ENCODE results near the gene DUSP22. TPM values are rescaled to one million over a fixed set of nuclear protein-coding genes. Genes with fewer than 3 reads are reported as not detected.

The DUSP22 gene
- polyA plus RNA-seq, 3 donors = 107 to 120 (median 117) TPM

DNA sequence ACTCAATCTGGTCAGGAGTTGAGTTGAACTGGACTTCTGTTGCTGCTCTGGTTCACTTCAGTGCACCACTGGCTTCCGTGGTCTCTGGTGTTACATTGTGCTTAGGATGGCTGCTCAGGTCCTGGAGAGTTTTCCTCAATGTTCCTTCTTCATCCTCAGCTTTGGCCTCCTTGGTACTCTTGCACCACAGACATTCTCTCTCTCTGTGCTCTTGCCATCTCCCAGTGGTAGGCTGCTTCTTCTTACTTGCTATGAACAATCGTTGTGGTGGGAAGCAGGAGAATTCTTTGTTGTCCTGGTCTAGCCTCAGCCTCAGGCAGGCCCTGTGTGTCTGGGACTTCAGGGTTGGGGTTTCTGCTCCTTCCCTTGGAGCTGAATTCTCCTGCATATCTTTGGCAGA lies 14.5 kb upstream of the DUSP22 start:
- Mint-ChIP-seq H3K4me1 (peaks cover 9% of the 10 kb centered on the region), H3K9me3 (peaks cover 0 to 7% (median 0%) of the 10 kb centered on the region in 7 donors), H3K27me3 (ENCODE audit: low read depth in 3 of 3) (peaks cover 0 to 14% (median 5%) of the 10 kb centered on the region in 3 donors), H3K4me3 (no peak overlapping the region), H3K36me3 (peaks cover 0 to 4% of the 10 kb centered on the region in 2 donors), H3K27ac (no peak overlapping the region)
- WGBS (ENCODE audit: insufficient coverage) = no CpG with 5 or more reads among the region's 2 CpGs
- Histone ChIP-seq H3K9ac (ENCODE audit: insufficient read depth, low read length, poor library complexity, severe bottlenecking) (no peak overlapping the region), H4K20me1 (ENCODE audit: insufficient read depth, low read length) (no peaks in the 10 kb centered on the region), H3K36me3 (replicated peaks in 1 of 2; ENCODE audit: control insufficient read depth in 1 of 2, insufficient read depth in 2 of 2, low read length in 2 of 2) (no peaks in the 10 kb centered on the region), H2AFZ (ENCODE audit: insufficient read depth, low read depth, low read length, poor library complexity, severe bottlenecking) (no peak overlapping the region), H3K27ac (ENCODE audit: low read depth in 1 of 2, low read length in 2 of 2) (no peak overlapping the region), H3K27me3 (ENCODE audit: control insufficient read depth in 2 of 2, insufficient read depth in 2 of 2, low read length in 2 of 2) (peaks cover 0 to 17% of the 10 kb centered on the region in 2 donors), H3K9me3 (replicated peaks in 1 of 2; ENCODE audit: control insufficient read depth in 1 of 2, insufficient read depth in 1 of 2, low read length in 2 of 2) (peaks cover 0 to 2% of the 10 kb centered on the region in 2 donors), H3K79me2 (ENCODE audit: insufficient read depth, low read length) (no peaks in the 10 kb centered on the region), H3K4me2 (replicated peaks; ENCODE audit: extremely low read depth, low read length, poor library complexity, severe bottlenecking) (no peak overlapping the region), H3K4me1 (ENCODE audit: control insufficient read depth in 1 of 2, insufficient read depth in 2 of 2, low read length in 2 of 2) (peaks cover 1 to 6% of the 10 kb centered on the region in 2 donors), H3K4me3 (replicated peaks in 1 of 3; ENCODE audit: low read depth in 2 of 3, low read length in 3 of 3) (no peak overlapping the region)
- no peak for DNase-seq
- intact Hi-C loops (cut with micrococcal nuclease) = no loop called here
- TF ChIP-seq, protein P1, sequence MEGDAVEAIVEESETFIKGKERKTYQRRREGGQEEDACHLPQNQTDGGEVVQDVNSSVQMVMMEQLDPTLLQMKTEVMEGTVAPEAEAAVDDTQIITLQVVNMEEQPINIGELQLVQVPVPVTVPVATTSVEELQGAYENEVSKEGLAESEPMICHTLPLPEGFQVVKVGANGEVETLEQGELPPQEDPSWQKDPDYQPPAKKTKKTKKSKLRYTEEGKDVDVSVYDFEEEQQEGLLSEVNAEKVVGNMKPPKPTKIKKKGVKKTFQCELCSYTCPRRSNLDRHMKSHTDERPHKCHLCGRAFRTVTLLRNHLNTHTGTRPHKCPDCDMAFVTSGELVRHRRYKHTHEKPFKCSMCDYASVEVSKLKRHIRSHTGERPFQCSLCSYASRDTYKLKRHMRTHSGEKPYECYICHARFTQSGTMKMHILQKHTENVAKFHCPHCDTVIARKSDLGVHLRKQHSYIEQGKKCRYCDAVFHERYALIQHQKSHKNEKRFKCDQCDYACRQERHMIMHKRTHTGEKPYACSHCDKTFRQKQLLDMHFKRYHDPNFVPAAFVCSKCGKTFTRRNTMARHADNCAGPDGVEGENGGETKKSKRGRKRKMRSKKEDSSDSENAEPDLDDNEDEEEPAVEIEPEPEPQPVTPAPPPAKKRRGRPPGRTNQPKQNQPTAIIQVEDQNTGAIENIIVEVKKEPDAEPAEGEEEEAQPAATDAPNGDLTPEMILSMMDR (IDR thresholded peaks at IDR 0.05) = no peak

DNA sequence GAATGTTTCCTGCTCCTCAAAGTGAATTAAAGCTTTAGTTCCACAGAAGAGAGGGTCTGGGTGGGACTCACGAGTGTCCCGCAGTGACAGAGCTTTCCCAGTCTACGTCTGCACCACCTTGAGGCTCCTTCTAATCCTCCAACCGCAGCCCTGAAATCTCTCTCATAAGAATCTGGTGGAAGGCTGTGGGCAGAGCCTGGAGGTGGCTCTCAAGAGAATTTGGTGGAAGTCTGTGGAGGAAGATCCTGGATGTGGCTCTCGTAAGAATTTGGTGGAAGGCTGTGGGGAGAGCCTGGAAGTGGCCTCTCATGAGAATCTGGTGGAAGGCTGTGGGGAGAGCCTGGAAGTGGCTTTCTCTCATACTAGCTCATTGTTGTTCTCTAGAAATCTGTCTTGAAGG lies 13.8 kb upstream of the DUSP22 start:
- intact Hi-C loops (cut with micrococcal nuclease) = no loop called here
- peak overlapping the region in 1 of 7 donors; percentile 6 for H3K27ac Mint-ChIP-seq
- Histone ChIP-seq H3K79me2 (ENCODE audit: insufficient read depth, low read length) (no peaks in the 10 kb centered on the region), H3K9me3 (replicated peaks in 1 of 2; ENCODE audit: control insufficient read depth in 1 of 2, insufficient read depth in 1 of 2, low read length in 2 of 2) (peaks cover 0 to 2% of the 10 kb centered on the region in 2 donors), H2AFZ (ENCODE audit: insufficient read depth, low read depth, low read length, poor library complexity, severe bottlenecking) (no peak overlapping the region), H3K27me3 (ENCODE audit: control insufficient read depth in 2 of 2, insufficient read depth in 2 of 2, low read length in 2 of 2) (peaks cover 0 to 17% of the 10 kb centered on the region in 2 donors), H4K20me1 (ENCODE audit: insufficient read depth, low read length) (no peaks in the 10 kb centered on the region), H3K9ac (ENCODE audit: insufficient read depth, low read length, poor library complexity, severe bottlenecking) (no peak overlapping the region), H3K4me3 (replicated peaks in 1 of 3; ENCODE audit: low read depth in 2 of 3, low read length in 3 of 3) (no peak overlapping the region), H3K36me3 (replicated peaks in 1 of 2; ENCODE audit: control insufficient read depth in 1 of 2, insufficient read depth in 2 of 2, low read length in 2 of 2) (no peaks in the 10 kb centered on the region), H3K4me2 (replicated peaks; ENCODE audit: extremely low read depth, low read length, poor library complexity, severe bottlenecking) (no peak overlapping the region), H3K4me1 (ENCODE audit: control insufficient read depth in 1 of 2, insufficient read depth in 2 of 2, low read length in 2 of 2) (peaks cover 0 to 4% of the 10 kb centered on the region in 2 donors), H3K27ac (ENCODE audit: low read depth in 1 of 2, low read length in 2 of 2) (no peak overlapping the region)
- DNase-seq = no peak
- TF ChIP-seq, protein P1 (IDR thresholded peaks at IDR 0.05) = no peak
- H3K9me3 Mint-ChIP-seq = peaks cover 0 to 7% (median 0%) of the 10 kb centered on the region in 7 donors
- WGBS (ENCODE audit: insufficient coverage) = no CpG with 5 or more reads among the region's 5 CpGs
- H3K36me3 Mint-ChIP-seq = peaks cover 0 to 4% of the 10 kb centered on the region in 2 donors
- H3K4me1 Mint-ChIP-seq = peaks cover 5% of the 10 kb centered on the region
- H3K4me3 Mint-ChIP-seq = no peak overlapping the region
- peaks cover 0 to 14% (median 5%) of the 10 kb centered on the region in 3 donors for H3K27me3 Mint-ChIP-seq (ENCODE audit: low read depth in 3 of 3)

All from CD14-positive monocyte (primary cell).